Stimulated activated CD8-positive, alpha-beta memory T cell treated with anti-CD3 and anti-CD28 coated beads, Interleukin-2, amount 100 ng/mL, for 48 hours (primary cell): ENCODE data around the gene IL1F10.
"Not testable (repeated sequence)": the region's sequence is repeated elsewhere in the genome, so short reads cannot be mapped to it uniquely, and the experiment has no call there.

Experiments used
- DNase-seq, 2 donors: peaks; one replicate each; pipeline ENCODE4 v3.0.0-alpha.2; 2020; ENCODE audit warnings: low read depth in 2 of 2

Gene IL1F10

GRCh38 chr2:113081488-113082210 lies 13.9 kb downstream of the IL1F10 start:
- no peak for DNase-seq

GRCh38 chr2:113083296-113083695 lies 15.5 kb downstream of the IL1F10 start:
- DNase-seq, result no peak

- no peak for DNase-seq
Measured at GRCh38 chr2:113084249-113085000, 16.7 kb downstream of the IL1F10 start.

- no peak for DNase-seq
Measured at GRCh38 chr2:113085542-113085941, 17.8 kb downstream of the IL1F10 start.

- no peak for DNase-seq
Measured at GRCh38 chr2:113088213-113088992, 20.6 kb downstream of the IL1F10 start.

GRCh38 chr2:113089916-113090315 lies 22.1 kb downstream of the IL1F10 start:
- no peak for DNase-seq

- DNase-seq, result no peak
Measured at GRCh38 chr2:113091231-113091896, 23.6 kb downstream of the IL1F10 start.

- no peak for DNase-seq
Measured at GRCh38 chr2:113092864-113093612, 25.3 kb downstream of the IL1F10 start.

GRCh38 chr2:113093613-113093977 lies 25.8 kb downstream of the IL1F10 start:
- DNase-seq, result no peak

GRCh38 chr2:113096306-113096705 lies 28.5 kb downstream of the IL1F10 start:
- DNase-seq, result not testable (repeated sequence)

GRCh38 chr2:113096842-113097618 lies 29.3 kb downstream of the IL1F10 start:
- not testable (repeated sequence) for DNase-seq

- no peak for DNase-seq
Measured at GRCh38 chr2:113098041-113098440, 30.3 kb downstream of the IL1F10 start.

- no peak for DNase-seq
Measured at GRCh38 chr2:113098532-113098931, 30.8 kb downstream of the IL1F10 start.

GRCh38 chr2:113102133-113102532 lies 34.4 kb downstream of the IL1F10 start:
- DNase-seq, result no peak

- DNase-seq, result no peak
Measured at GRCh38 chr2:113103277-113103676, 35.5 kb downstream of the IL1F10 start.

- peak; percentile 25 to 29 for DNase-seq
Measured at GRCh38 chr2:113104054-113104611, 36.4 kb downstream of the IL1F10 start.

GRCh38 chr2:113105047-113105785 lies 37.4 kb downstream of the IL1F10 start:
- DNase-seq, result peak; percentile 40 to 43

- no peak for DNase-seq
Measured at GRCh38 chr2:113111121-113111520, 43.4 kb downstream of the IL1F10 start.

GRCh38 chr2:113111823-113112287 lies 44.1 kb downstream of the IL1F10 start:
- DNase-seq, result no peak
